ENCODE measurements around the gene COA8.

The COA8 gene

DNA sequence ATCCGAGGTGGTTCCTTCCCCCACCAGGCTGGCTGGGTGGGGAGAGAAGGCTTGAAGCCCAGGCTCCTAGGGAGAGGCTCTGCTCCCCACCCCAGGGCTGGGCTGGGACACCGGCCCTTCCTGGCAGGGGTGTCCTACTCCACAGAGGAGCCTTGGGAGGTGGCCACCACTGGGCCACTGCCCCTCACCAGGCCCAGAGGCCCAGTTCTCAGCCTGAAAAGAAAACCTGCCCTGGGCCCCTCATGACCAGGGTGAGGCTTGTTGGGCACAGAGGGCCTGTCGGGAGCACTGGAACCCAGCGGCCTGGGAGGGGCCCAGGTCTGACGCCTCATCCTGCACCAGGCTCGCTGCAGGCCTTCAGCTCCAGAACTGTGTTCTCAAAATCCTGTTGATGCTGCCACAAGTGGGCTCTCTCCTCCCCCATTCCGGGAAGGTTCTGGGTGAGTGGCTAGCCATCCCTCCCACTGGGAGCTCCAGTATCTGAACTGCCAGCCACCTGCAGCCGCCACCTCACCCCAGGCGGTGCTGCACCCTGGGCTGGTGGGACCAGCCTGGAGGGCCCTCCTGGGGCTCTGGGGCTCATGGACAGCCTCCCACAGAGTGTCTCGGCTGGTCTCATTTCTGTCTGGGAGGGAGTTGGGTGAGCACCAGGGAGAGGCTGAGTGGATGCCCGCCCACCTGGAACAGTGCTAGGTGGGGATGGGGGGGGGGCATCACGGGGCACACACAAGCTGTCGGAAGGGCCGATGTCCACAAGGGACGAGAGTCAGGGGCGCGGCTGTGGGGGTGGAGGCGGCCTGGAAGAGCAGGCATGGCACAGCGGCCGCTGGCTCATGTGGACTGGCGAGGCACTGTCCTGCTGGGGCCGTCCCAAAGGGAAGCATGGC lies 12.1 kb upstream of the COA8 start:
- no peaks in the 10 kb centered on the region for H3K27me3 ChIP-seq (ENCODE audit: insufficient read depth, poor library complexity, severe bottlenecking)
- TF ChIP-seq POLR2AphosphoS5 (IDR thresholded peaks at IDR 0.05; ENCODE audit: low read depth) (no peak), GABPA (IDR thresholded peaks at IDR 0.05; ENCODE audit: low read depth) (no peak), SPI1 (IDR thresholded peaks at IDR 0.05; ENCODE audit: borderline replicate concordance, low read depth) (no peak)
- TF ChIP-seq, protein P1, sequence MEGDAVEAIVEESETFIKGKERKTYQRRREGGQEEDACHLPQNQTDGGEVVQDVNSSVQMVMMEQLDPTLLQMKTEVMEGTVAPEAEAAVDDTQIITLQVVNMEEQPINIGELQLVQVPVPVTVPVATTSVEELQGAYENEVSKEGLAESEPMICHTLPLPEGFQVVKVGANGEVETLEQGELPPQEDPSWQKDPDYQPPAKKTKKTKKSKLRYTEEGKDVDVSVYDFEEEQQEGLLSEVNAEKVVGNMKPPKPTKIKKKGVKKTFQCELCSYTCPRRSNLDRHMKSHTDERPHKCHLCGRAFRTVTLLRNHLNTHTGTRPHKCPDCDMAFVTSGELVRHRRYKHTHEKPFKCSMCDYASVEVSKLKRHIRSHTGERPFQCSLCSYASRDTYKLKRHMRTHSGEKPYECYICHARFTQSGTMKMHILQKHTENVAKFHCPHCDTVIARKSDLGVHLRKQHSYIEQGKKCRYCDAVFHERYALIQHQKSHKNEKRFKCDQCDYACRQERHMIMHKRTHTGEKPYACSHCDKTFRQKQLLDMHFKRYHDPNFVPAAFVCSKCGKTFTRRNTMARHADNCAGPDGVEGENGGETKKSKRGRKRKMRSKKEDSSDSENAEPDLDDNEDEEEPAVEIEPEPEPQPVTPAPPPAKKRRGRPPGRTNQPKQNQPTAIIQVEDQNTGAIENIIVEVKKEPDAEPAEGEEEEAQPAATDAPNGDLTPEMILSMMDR (IDR thresholded peaks at IDR 0.05; ENCODE audit: insufficient read depth, low read length) = no peak
- TF ChIP-seq, protein P2, sequence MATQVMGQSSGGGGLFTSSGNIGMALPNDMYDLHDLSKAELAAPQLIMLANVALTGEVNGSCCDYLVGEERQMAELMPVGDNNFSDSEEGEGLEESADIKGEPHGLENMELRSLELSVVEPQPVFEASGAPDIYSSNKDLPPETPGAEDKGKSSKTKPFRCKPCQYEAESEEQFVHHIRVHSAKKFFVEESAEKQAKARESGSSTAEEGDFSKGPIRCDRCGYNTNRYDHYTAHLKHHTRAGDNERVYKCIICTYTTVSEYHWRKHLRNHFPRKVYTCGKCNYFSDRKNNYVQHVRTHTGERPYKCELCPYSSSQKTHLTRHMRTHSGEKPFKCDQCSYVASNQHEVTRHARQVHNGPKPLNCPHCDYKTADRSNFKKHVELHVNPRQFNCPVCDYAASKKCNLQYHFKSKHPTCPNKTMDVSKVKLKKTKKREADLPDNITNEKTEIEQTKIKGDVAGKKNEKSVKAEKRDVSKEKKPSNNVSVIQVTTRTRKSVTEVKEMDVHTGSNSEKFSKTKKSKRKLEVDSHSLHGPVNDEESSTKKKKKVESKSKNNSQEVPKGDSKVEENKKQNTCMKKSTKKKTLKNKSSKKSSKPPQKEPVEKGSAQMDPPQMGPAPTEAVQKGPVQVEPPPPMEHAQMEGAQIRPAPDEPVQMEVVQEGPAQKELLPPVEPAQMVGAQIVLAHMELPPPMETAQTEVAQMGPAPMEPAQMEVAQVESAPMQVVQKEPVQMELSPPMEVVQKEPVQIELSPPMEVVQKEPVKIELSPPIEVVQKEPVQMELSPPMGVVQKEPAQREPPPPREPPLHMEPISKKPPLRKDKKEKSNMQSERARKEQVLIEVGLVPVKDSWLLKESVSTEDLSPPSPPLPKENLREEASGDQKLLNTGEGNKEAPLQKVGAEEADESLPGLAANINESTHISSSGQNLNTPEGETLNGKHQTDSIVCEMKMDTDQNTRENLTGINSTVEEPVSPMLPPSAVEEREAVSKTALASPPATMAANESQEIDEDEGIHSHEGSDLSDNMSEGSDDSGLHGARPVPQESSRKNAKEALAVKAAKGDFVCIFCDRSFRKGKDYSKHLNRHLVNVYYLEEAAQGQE (IDR thresholded peaks at IDR 0.05; ENCODE audit: insufficient replicate concordance, low read depth) = no peak
- H3K4me3 ChIP-seq (replicated peaks; ENCODE audit: insufficient read depth, low read length) = no peak overlapping the region
- no peak for DNase-seq (ENCODE audit: low read depth in 1 of 2, low spot score in 1 of 2)
- no peak overlapping the region for H3K27ac ChIP-seq (replicated peaks)

DNA sequence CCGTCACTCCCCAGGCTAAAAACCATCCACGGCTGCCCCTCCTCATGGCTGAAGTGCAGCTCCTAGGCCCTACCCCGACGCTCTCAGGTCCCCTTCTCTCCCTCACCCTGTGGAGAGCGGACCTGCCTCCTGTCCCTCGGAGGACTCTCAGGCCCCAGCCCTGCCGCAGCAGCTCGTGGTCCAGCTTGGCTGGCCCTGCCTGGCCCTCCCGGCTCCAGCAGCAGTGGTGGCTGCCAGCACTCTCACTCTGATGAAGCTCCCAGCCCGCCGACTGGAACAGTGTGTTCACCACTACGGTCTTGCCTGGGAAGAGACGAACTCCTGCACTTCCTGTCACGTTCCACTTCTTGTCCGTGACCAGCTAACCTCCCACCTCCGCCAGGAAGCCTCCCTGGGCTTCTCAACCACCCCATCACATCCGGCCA lies 11.4 kb upstream of the COA8 start:
- Histone ChIP-seq H3K27ac (replicated peaks) (no peak overlapping the region), H3K27me3 (ENCODE audit: insufficient read depth, poor library complexity, severe bottlenecking) (no peaks in the 10 kb centered on the region), H3K4me3 (replicated peaks; ENCODE audit: insufficient read depth, low read length) (no peak overlapping the region)
- TF ChIP-seq, protein P2 (IDR thresholded peaks at IDR 0.05; ENCODE audit: insufficient replicate concordance, low read depth) = no peak
- TF ChIP-seq POLR2AphosphoS5 (IDR thresholded peaks at IDR 0.05; ENCODE audit: low read depth) (no peak), SPI1 (IDR thresholded peaks at IDR 0.05; ENCODE audit: borderline replicate concordance, low read depth) (no peak), GABPA (IDR thresholded peaks at IDR 0.05; ENCODE audit: low read depth) (no peak)
- TF ChIP-seq, protein P1 (IDR thresholded peaks at IDR 0.05; ENCODE audit: insufficient read depth, low read length) = no peak
- no peak for DNase-seq (ENCODE audit: low read depth in 1 of 2, low spot score in 1 of 2)

DNA sequence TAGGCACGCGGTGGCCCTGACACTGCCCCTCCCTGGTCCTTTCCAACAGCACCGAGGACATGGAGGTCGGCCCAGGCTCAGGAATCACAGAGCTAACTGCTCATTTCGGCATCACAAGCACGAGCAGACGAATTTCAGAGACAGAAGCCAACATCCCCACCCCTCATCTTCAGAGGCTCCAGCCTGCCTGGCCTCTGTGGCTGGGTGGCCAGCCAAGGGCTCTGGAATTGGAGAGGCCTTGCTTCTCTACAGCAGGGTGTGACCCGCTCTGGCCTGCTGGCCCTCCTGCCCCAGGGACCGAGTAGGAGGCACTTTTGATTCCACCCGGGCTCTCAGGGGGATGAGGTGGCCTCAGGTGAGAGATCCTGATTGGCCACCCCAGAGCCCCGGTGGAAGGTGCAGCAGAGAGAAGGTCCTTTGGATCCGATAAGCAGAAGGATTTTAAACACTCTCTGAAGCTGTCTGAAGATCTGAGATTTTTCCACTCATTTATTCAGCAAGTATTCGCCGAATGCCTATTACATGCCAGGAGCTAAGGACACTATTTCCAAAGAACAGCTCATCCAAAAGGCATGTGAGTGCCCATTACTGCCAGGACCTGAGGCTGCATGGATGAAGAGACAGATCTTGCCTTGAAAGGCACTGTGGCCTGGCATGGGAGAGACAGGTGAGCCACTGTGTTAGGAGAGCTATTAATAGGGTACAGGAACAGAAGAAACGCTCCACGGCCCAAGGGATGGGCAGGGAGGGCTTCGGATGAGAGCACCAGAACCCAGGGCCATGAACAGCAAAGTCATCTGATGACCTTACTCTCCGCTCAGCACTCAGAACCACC lies 10.5 kb upstream of the COA8 start:
- Histone ChIP-seq H3K4me3 (replicated peaks; ENCODE audit: insufficient read depth, low read length) (no peak overlapping the region), H3K27ac (replicated peaks) (no peak overlapping the region), H3K27me3 (ENCODE audit: insufficient read depth, poor library complexity, severe bottlenecking) (no peaks in the 10 kb centered on the region)
- DNase-seq (ENCODE audit: low read depth in 1 of 2, low spot score in 1 of 2) = no peak
- TF ChIP-seq GABPA (IDR thresholded peaks at IDR 0.05; ENCODE audit: low read depth) (no peak), POLR2AphosphoS5 (IDR thresholded peaks at IDR 0.05; ENCODE audit: low read depth) (no peak), SPI1 (IDR thresholded peaks at IDR 0.05; ENCODE audit: borderline replicate concordance, low read depth) (no peak)
- TF ChIP-seq, protein P1 (IDR thresholded peaks at IDR 0.05; ENCODE audit: insufficient read depth, low read length) = no peak
- TF ChIP-seq, protein P2 (IDR thresholded peaks at IDR 0.05; ENCODE audit: insufficient replicate concordance, low read depth) = no peak
